Measurements from ENCODE around the gene BOK.

BOK gene

DNA sequence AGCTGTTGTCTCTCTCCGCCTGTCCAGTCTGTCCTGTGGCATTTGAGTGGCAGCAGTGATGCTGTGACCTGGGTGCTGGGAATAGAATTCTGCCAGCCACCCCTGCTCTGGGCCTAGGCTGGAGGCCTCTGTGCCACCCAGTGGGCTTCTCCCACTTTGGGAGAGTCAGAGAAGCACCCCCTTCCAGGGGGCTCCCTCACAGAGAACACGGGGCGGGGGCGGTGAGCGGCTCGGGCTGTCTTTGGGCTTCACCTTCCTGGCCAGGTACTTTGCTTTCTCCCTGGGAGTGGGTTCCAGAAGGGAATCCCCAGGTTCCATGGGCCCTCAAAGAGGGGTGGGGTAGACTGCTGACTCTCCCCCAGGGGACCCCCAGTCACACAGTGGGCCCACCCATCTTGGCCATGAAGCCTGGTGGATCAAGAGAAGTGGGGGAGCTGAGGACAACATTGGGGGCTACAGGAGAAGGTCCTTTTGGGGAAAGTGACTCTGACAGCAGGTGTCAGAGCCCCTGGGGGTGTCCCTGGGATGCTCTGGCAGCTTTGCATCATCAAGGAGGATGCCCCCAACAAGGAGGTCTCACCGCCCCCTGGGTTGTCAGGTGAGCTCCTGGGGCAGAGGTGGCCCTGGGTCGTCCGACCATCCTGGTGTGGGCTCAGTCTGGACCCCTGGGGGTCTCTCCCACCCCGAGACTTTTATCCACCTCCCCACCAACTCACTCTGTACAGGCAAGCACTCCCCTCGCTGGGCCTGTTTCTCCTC lies 18.8 kb upstream of the BOK start:
- DNase-seq, result no peak

DNA sequence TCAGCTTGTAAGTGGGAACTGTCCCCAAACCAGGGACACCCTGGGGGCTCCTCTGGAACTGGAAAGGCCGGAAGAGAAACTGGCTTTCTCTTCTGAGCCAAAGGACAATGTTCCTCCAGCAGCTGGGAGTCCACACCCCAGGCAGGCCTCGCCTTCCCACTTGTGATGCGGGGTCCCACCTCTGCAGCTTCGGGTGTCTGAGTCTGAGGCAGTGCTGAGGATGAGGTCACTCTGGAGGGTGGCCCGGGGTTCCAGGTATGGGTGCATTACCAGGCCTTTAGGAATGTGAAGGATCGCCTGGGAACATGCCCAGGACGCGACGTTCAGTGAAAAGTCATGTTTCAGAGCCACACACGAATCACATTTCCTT lies 18.2 kb upstream of the BOK start:
- no peak for DNase-seq

GRCh38 chr2:241540771-241541561 lies 17.6 kb upstream of the BOK start:
- DNase-seq, result peak; percentile 58

GRCh38 chr2:241541564-241542277 lies 16.8 kb upstream of the BOK start:
- DNase-seq, result no peak

- DNase-seq, result no peak
These were observed 16.3 kb upstream of the BOK start for GRCh38 chr2:241542278-241542605.

- DNase-seq, result no peak
These were observed 13.4 kb upstream of the BOK start for GRCh38 chr2:241545106-241545505.

GRCh38 chr2:241545523-241546473 lies 12.7 kb upstream of the BOK start:
- DNase-seq, result no peak

GRCh38 chr2:241546771-241547498 lies 11.6 kb upstream of the BOK start:
- DNase-seq, result peak; percentile 79

DNA sequence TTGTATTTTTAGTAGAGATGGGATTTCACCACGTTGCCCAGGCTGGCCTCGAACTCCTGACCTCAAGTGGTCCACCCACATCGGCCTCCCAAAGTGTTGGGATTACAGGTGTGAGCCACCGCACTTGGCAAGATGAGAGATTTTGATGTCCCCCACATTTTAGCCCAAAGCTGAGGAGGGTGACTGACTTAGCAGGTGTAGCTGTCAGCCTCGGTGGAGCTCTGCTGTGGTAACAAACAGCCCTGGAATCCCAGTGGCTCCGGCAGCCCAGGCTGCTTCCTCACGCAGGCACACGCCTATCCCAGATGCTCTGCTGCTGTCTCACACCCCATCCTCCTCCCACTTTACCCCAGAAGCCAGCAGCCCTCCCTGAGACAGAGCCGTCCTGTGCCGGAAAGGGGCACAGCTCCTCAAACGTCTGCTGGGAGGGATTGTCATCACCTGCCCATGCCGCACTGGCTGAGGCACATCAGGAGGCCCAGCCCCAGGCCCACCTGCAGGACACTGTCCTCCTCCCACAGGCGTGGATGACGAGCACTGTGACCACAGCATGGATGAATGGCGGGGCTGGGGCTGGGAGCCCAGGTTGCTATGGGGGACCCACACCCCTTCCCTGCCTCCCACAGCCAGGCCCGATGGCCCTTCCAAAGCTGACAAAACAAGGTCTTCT lies 10.6 kb upstream of the BOK start:
- no peak for DNase-seq

GRCh38 chr2:241548451-241548835 lies 10.1 kb upstream of the BOK start:
- no peak for DNase-seq

DNA sequence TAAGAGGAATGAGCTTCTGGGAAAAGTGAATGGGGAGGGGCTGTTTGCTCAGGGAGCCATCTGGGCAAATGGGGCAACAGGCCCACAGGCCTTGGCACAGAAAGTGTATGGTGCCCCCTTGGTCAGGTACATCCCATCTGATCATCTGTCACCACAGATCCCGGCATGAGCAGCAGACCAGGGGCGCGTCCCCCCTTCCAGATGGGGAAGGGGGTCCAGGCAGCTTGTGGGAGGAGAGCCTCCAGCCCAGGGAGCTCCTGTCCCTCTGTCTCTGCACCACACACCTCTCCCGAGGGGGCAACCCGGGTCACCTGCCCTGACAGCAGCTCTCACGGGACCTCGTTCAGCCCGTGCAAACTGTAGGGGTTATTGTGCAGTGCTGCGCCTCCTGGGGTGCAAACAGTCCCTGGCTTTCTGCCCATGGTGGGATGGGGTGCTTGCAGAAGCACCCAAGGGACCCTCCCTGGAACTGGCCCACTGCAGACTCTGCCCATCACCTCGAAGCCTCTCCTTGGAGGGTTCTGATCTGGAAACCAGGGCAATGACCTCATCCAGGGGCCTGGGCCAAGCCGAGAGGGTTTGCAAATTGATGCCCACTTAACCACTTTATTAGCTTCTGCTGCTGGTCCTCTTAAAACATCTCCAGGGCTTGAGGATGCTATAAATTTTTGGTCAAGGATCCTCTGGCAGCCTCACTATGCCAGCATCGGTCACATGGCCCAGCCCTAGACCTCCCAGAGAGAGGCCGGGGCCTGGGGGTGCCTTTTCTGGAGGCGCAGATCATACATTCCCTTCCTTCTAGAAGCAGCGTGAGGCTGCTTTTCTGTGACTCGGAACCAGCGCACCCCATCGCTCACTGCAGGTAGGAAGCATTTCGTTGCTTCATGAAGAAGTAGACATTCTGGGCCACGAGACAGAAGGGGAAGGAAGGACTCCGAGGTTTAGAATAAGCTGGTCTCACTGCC lies 7.6 kb upstream of the BOK start:
- no peak for DNase-seq

DNA sequence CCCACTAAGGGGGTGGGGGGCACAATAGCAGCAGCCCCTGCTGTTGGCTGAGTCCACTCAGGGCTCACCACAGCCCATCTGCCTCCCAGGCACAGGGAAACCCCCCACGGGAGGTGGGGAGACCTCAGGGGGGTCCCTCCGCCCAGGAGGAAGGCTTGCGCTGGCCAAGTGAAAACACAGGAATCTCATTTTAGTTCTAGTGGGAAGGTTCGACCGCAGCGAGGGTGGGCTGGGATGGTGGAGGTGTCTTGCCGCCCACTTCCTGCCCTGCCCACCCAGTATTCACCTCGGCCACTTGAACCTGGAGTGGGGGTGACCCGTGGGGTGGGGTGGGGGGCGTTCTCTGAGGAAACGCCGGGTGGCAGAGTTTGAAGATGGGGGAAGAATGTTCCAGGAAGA lies 6.9 kb upstream of the BOK start:
- DNase-seq, result no peak

DNA sequence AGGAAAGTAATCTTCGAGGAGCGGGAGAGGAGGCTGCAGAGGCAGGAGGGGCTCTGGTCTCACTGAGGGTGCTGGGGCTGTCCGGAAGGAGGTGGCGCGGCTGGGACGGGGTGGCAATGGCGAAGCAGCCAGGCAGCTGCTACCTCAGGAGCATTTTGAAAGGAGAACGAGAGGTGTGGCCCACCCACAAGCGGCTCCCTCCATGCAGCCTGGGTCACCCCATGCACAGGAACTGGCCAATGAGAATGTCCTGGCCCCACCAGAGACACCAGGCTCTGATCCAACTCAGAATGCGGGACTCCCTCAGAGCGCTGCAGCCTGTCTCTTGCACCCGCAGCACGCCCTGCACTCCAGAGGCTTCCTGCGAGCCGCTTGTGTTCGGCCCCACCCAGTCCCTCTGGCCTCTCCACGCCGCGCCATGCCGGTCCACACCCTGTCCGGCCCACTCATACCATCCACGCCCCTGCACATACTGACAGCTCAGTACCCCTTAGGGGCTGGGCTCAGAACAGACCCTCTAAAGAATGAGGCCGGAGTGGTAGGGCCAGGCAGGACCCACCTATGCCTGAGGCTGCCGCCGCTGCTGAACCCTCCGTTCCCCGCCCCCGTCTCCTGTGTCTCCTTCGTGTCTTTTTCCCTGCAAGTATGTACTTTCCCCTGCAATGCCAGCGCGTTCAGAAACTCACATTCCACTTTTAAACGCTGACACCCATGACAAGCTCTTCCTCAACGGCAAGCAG lies 6.4 kb upstream of the BOK start:
- no peak for DNase-seq

GRCh38 chr2:241553512-241553830 lies 5.1 kb upstream of the BOK start:
- no peak for DNase-seq

GRCh38 chr2:241553981-241554380 lies 4.6 kb upstream of the BOK start:
- no peak for DNase-seq

DNA sequence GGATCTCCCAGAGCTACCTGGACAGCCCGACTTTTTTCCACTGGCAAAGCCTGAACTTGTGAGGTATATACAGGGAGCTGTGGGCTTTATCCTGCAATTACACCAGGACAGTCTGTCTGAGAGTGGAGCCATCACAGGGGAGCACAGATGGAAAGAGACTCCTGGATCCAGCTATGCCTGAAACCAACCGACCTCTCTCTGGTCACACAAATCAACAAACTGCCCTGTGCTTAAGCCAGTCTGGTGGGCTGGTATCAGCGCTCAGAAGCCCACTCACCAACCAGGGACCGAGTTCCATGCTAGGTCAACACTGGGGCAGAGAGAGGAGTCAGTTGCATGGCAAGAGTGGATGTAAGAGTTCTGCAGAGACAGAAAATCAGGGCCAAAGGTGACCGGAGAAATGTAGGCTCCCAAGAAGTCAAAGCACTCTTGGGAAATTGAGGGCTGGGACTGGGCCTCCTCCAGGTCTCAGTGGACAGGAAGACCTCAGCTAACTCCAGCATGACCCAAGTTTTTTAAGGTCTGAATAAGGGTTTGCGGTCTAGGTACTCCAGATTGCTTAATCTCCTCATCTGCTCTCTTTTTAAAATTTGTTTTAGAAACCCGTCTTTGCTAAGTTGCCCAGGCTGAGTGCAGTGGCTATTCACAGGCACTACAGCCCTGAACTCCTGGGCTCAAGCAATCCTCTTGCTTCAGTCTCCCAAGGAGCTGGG lies 3.8 kb upstream of the BOK start:
- DNase-seq, result no peak

DNA sequence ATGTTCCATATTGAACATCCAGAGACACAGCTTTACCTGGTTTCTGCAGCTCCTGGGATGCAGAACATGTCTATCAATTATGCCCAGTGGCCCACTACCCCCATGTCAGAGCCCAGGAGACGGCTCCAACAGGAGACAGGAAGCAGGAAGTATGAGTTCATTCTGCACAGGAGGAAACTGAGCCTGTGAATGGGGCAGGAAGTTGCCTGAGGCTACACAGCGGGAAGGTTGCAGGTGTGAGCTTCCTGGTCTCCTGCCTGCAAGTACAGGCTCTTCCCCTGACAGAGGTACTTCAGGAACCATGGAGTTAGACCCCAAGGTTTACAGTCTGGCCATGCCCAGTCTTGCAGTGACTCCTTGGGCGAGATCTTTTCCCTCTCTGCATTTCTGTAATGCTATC lies 2.8 kb upstream of the BOK start:
- DNase-seq, result no peak

DNA sequence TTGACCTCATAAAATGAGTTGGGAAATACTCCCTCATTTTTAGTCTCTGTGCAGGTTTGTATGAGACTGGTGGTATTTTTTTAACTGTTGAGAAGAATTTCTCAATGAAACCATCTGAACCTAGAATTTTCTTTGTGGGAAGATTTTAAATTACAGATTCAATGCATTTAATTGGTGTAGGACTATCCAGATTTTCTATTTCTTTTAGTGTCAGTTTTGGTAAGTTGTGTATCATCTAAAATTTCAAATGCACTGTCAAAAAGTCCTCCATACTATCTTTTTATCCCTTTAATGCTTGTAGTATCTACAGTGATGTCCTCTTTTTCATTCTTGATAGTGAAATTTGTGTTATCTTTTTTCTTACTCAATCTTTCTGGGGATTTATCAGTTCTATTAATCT lies 1.8 kb upstream of the BOK start:
- no peak for DNase-seq

Measured in right hindlimb (tissue), 1 donor.